ENCODE results near the gene HEATR5A.

HEATR5A gene

DNA sequence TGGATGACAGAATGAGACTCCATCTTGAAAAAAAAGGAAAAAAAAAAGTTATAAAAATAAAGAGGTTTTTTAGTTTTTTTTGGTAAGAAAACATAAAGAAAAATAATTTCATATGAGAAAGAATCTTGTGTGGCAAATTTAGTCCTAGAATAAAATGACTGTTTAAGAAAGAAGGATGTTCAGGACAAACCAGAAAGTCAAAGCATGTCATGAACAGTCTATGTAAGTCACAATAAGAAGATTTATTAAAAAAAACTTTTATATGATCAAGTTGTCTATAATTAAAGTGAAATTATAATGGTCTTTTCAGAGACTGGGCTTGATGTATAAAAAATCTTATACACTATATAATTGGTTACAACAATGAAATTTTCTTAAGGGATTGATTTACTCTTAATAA, 144.6 kb downstream of the HEATR5A start:
- no peaks in the 10 kb centered on the region for H3K4me1 ChIP-seq
- no peak overlapping the region for H3K9ac ChIP-seq
- no peaks in the 10 kb centered on the region for H3K36me3 ChIP-seq (ENCODE audit: control insufficient read depth, insufficient read depth, low read length)
- H3K4me3 ChIP-seq (ENCODE audit: low read depth, low read length): no peak overlapping the region
- no peaks in the 10 kb centered on the region for H3K9me3 ChIP-seq (ENCODE audit: control insufficient read depth, low read length)
- no peak overlapping the region for H3K27ac ChIP-seq
- no peaks in the 10 kb centered on the region for H3K79me2 ChIP-seq
- H3K27me3 ChIP-seq (ENCODE audit: control insufficient read depth, insufficient read depth, low read length): no peaks in the 10 kb centered on the region
- H3K4me2 ChIP-seq (ENCODE audit: low read length): no peak overlapping the region
- TF ChIP-seq, protein P1, sequence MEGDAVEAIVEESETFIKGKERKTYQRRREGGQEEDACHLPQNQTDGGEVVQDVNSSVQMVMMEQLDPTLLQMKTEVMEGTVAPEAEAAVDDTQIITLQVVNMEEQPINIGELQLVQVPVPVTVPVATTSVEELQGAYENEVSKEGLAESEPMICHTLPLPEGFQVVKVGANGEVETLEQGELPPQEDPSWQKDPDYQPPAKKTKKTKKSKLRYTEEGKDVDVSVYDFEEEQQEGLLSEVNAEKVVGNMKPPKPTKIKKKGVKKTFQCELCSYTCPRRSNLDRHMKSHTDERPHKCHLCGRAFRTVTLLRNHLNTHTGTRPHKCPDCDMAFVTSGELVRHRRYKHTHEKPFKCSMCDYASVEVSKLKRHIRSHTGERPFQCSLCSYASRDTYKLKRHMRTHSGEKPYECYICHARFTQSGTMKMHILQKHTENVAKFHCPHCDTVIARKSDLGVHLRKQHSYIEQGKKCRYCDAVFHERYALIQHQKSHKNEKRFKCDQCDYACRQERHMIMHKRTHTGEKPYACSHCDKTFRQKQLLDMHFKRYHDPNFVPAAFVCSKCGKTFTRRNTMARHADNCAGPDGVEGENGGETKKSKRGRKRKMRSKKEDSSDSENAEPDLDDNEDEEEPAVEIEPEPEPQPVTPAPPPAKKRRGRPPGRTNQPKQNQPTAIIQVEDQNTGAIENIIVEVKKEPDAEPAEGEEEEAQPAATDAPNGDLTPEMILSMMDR (IDR thresholded peaks at IDR 0.05): no peak
- H2AFZ ChIP-seq: no peak overlapping the region

DNA sequence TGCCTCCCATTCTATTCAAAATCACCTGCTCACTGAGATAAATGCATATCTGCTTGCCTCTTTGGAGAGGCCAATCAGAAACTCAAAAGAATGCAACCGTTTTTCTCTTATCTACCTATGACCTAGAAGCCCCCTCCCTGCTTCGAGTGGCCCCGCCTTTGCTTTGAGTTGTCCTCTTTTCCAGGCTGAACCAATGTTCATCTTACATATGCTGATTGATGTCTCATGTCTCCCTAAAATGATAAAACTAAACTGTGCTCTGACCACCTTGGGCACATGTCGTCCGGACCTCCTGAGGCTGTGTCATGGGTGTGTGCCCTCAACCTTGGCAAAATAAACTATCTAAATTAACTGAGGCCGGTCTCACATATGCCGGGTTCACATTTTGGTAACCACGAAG, 148.7 kb downstream of the HEATR5A start:
- TF ChIP-seq, protein P1 (IDR thresholded peaks at IDR 0.05): no peak
- Histone ChIP-seq H3K4me2 (ENCODE audit: low read length) (no peak overlapping the region), H3K27ac (no peak overlapping the region), H3K79me2 (no peaks in the 10 kb centered on the region), H3K9me3 (ENCODE audit: control insufficient read depth, low read length) (no peaks in the 10 kb centered on the region), H3K27me3 (ENCODE audit: control insufficient read depth, insufficient read depth, low read length) (no peaks in the 10 kb centered on the region), H3K4me1 (no peaks in the 10 kb centered on the region), H3K4me3 (ENCODE audit: low read depth, low read length) (no peak overlapping the region), H3K36me3 (ENCODE audit: control insufficient read depth, insufficient read depth, low read length) (no peaks in the 10 kb centered on the region), H2AFZ (no peak overlapping the region), H3K9ac (no peak overlapping the region)

DNA sequence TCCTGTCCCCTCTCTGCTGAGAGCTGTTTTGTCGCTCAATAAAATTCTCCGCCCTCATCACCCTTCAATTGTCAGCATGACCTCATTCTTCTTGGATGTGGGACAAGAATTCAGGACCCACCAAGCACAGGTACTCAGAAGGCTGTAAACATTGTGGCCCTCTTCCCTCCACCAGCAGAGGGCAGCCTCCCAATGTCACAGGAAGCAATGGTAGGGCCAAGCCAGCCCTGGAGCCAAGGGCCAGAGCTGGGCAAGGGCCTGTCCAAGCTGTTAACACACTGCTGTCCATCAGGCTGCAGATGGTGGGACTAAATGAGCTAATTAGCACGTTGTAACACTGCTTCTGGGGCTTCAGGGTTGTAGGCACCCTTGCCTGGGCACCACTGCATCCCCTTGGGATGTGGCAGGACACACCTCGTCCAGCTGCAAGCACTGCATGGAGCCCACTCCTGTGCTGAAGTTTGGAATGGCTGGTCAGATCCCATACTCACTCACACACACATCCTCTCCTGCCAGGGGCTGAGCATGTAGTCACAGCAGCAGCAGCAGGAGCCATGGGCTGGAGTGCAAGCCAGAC, 150.1 kb downstream of the HEATR5A start:
- Histone ChIP-seq H3K27me3 (ENCODE audit: control insufficient read depth, insufficient read depth, low read length) (no peaks in the 10 kb centered on the region), H3K79me2 (no peaks in the 10 kb centered on the region), H3K4me1 (no peaks in the 10 kb centered on the region), H3K27ac (no peak overlapping the region), H3K9me3 (ENCODE audit: control insufficient read depth, low read length) (no peaks in the 10 kb centered on the region), H3K4me2 (ENCODE audit: low read length) (no peak overlapping the region), H3K4me3 (ENCODE audit: low read depth, low read length) (no peak overlapping the region), H3K9ac (no peak overlapping the region), H3K36me3 (ENCODE audit: control insufficient read depth, insufficient read depth, low read length) (no peaks in the 10 kb centered on the region), H2AFZ (no peak overlapping the region)
- TF ChIP-seq, protein P1 (IDR thresholded peaks at IDR 0.05): no peak

DNA sequence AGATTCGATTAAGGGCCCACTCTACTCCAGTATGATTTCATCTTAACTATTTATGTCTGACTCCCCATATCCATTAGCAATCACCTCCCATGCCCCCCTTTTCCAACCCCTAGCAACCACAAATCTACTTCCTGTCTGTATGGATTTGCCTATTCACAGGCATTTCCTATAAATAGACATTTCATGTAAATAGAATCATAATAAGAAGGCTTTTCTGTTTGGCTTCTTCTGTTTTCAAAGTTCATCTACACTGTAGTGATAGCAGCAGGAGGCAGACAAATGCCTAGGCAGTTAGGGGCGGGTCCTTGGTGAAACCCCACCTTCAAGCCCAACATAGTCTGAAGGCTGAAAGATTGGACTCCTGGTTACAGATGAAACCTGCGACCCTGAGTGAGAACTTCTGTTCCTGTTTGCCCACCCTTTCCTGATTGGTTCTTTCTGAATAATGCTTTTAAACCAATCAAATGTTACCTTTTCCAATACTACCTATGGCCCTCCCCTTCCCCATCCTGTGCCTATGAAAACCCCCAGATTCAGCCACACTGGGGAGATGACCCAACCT, 150.6 kb downstream of the HEATR5A start:
- TF ChIP-seq, protein P1 (IDR thresholded peaks at IDR 0.05): no peak
- no peak overlapping the region for H2AFZ ChIP-seq
- H3K9ac ChIP-seq: no peak overlapping the region

DNA sequence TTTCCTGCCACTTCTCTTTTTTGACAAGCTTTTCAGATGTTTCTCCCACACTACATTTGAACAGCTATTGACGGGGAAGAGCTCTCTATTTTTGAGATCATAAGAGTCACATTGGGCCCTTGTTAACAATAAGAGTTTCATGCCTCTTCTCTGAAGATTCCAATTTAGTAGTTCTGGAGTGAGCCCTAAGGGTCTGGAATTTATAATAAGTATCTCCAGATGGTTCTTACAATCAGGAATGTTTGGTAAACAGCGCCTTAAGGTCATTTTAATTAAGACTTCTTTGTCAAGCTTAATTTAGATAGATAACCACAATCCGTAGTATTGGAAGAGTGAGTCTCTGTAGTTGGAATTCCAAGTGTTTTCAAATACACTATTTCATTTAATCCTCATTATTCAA, 152.1 kb downstream of the HEATR5A start:
- Histone ChIP-seq H3K36me3 (ENCODE audit: control insufficient read depth, insufficient read depth, low read length) (no peaks in the 10 kb centered on the region), H3K27me3 (ENCODE audit: control insufficient read depth, insufficient read depth, low read length) (no peaks in the 10 kb centered on the region), H3K4me1 (no peaks in the 10 kb centered on the region), H3K27ac (no peak overlapping the region), H3K4me3 (ENCODE audit: low read depth, low read length) (no peak overlapping the region), H3K4me2 (ENCODE audit: low read length) (no peak overlapping the region), H3K9ac (no peak overlapping the region), H3K9me3 (ENCODE audit: control insufficient read depth, low read length) (no peaks in the 10 kb centered on the region), H3K79me2 (no peaks in the 10 kb centered on the region), H2AFZ (no peak overlapping the region)
- TF ChIP-seq, protein P1 (IDR thresholded peaks at IDR 0.05): no peak

More for the DNA sequence above, 150.6 kb downstream of the HEATR5A start:
- H3K79me2 ChIP-seq: no peaks in the 10 kb centered on the region
- no peak overlapping the region for H3K4me2 ChIP-seq (ENCODE audit: low read length)
- no peaks in the 10 kb centered on the region for H3K9me3 ChIP-seq (ENCODE audit: control insufficient read depth, low read length)
- no peak overlapping the region for H3K4me3 ChIP-seq (ENCODE audit: low read depth, low read length)
- no peaks in the 10 kb centered on the region for H3K27me3 ChIP-seq (ENCODE audit: control insufficient read depth, insufficient read depth, low read length)
- H3K27ac ChIP-seq: no peak overlapping the region
- no peaks in the 10 kb centered on the region for H3K4me1 ChIP-seq
- H3K36me3 ChIP-seq (ENCODE audit: control insufficient read depth, insufficient read depth, low read length): no peaks in the 10 kb centered on the region

Measured in parathyroid adenoma (tissue), 2 donors.